ENCODE measurements around the gene CCDC77. TPM values are rescaled to one million over a fixed set of nuclear protein-coding genes. Genes with fewer than 3 reads are reported as not detected.
A peak's percentile ranks its signal among the peaks of the same experiment; 100 is the strongest.
"Not testable (repeated sequence)": the region's sequence is repeated elsewhere in the genome, so short reads cannot be mapped to it uniquely, and the experiment has no call there.

Gene CCDC77
- total RNA-seq, 1 donor from 2014 or later, result 17.1 TPM

DNA sequence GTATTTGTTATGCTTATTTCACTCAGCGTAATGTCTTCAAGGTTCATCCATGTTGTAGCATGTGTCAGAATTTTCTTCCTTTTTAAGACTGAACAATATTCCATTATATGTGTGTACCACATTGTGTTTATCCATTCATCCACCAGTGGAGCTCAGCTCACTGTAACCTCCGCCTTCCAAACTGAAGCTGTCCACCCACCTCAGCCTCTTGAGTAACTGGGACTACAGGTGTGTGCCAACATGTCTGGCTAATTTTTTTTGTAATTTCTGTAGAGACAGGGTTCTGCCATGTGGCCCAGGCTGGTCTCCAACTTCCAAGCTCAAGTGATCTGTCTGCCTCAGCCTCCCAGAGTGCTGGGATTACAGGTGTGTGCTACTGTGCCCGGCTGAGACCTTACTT, 21.1 kb downstream of the CCDC77 start:
- H3K4me1 Mint-ChIP-seq (ENCODE audit: low read depth, unreplicated experiment), result no peaks in the 10 kb centered on the region
- no peaks in the 10 kb centered on the region for H3K9me3 Mint-ChIP-seq (ENCODE audit: unreplicated experiment)
- H3K27ac Mint-ChIP-seq (ENCODE audit: unreplicated experiment), result no peak overlapping the region
- TF ChIP-seq, protein P1, sequence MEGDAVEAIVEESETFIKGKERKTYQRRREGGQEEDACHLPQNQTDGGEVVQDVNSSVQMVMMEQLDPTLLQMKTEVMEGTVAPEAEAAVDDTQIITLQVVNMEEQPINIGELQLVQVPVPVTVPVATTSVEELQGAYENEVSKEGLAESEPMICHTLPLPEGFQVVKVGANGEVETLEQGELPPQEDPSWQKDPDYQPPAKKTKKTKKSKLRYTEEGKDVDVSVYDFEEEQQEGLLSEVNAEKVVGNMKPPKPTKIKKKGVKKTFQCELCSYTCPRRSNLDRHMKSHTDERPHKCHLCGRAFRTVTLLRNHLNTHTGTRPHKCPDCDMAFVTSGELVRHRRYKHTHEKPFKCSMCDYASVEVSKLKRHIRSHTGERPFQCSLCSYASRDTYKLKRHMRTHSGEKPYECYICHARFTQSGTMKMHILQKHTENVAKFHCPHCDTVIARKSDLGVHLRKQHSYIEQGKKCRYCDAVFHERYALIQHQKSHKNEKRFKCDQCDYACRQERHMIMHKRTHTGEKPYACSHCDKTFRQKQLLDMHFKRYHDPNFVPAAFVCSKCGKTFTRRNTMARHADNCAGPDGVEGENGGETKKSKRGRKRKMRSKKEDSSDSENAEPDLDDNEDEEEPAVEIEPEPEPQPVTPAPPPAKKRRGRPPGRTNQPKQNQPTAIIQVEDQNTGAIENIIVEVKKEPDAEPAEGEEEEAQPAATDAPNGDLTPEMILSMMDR (IDR thresholded peaks at IDR 0.05; ENCODE audit: partially characterized antibody, unreplicated experiment), result no peak
- no peak for DNase-seq
- H3K4me3 Mint-ChIP-seq (ENCODE audit: unreplicated experiment), result no peak overlapping the region
- no peaks in the 10 kb centered on the region for H3K27me3 Mint-ChIP-seq (ENCODE audit: unreplicated experiment)
- H3K36me3 Mint-ChIP-seq (ENCODE audit: unreplicated experiment), result no peaks in the 10 kb centered on the region

DNA sequence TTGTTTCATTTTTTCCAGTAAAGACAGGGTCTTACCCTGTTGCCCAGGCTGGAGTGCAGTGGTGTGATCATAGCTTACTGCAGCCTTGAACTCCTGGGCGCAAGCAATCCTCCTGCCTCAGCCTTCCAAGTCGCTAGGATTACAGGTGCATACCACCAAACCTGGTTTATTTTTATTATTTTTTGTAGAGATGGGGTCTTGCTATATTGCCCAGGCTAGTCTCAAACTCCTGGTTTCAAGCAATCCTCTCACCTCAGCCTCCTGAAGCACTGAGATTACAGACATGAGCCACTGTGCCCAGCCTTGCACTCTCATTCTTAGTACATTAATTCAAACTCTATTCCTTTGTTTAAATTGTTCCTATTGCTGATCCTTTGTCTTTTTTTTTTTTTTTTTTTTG, 34.3 kb downstream of the CCDC77 start:
- not testable (repeated sequence) for H3K9me3 Mint-ChIP-seq (ENCODE audit: unreplicated experiment); H3K36me3 Mint-ChIP-seq (ENCODE audit: unreplicated experiment); H3K27ac Mint-ChIP-seq (ENCODE audit: unreplicated experiment); H3K4me1 Mint-ChIP-seq (ENCODE audit: low read depth, unreplicated experiment); DNase-seq; H3K4me3 Mint-ChIP-seq (ENCODE audit: unreplicated experiment); H3K27me3 Mint-ChIP-seq (ENCODE audit: unreplicated experiment)

DNA sequence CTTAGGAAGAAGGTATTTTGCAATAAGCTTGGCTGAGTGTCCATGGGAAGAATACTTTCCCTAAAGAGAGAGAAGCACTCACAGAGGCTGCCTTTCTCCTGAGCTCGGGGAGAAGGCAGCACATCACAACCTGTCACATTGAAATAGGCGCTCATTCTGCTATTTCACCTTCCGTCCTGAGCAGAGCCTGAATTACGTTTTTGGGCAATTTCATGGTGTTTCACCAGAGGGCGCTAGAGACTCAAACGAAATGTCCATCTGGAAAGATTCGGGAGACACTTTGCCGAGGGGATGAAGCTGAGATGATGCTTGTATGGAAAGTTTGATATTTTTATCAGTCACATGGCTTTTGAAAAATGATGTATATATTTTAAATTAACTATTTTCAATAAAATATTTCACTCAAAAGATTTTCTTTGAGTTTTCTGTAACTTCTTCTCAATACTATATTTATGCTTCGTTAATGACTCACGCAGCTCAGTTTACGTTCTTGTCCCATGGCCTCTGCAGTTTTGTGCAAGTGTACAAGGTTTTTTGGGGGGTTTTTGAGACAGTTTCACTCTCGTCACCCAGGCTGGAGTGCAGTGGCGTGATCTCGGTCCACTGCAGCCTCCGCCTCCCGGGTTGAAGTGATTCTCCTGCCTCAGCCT, 40.9 kb downstream of the CCDC77 start:
- Mint-ChIP-seq H3K4me1 (ENCODE audit: low read depth, unreplicated experiment) (no peaks in the 10 kb centered on the region), H3K27me3 (ENCODE audit: unreplicated experiment) (no peaks in the 10 kb centered on the region), H3K27ac (ENCODE audit: unreplicated experiment) (no peak overlapping the region), H3K9me3 (ENCODE audit: unreplicated experiment) (no peaks in the 10 kb centered on the region), H3K4me3 (ENCODE audit: unreplicated experiment) (no peak overlapping the region), H3K36me3 (ENCODE audit: unreplicated experiment) (no peaks in the 10 kb centered on the region)
- peak; percentile 67 for DNase-seq
- TF ChIP-seq, protein P1 (IDR thresholded peaks at IDR 0.05; ENCODE audit: partially characterized antibody, unreplicated experiment), result peak; percentile 84

DNA sequence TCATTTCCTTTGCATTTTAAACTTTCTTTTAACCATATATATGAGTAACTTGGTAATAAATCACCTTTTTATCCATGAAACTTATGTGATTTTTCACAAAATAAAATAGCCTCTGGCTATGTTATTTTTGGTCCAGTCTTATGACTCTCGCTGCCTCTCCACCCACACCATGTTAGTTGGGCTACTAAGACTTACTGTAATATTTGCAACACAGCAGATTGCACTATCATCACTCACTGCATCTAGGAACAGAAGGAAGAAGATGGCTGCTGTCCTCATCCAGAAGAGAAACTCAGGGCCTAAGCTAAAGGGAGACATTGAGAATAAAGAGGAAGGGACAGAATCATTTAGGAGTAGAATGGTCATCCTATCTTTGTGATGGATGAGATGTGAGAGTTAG, 45.7 kb downstream of the CCDC77 start:
- H3K4me3 Mint-ChIP-seq (ENCODE audit: unreplicated experiment), result no peak overlapping the region
- no peaks in the 10 kb centered on the region for H3K9me3 Mint-ChIP-seq (ENCODE audit: unreplicated experiment)
- no peak overlapping the region for H3K27ac Mint-ChIP-seq (ENCODE audit: unreplicated experiment)
- TF ChIP-seq, protein P1 (IDR thresholded peaks at IDR 0.05; ENCODE audit: partially characterized antibody, unreplicated experiment), result no peak
- H3K36me3 Mint-ChIP-seq (ENCODE audit: unreplicated experiment), result no peaks in the 10 kb centered on the region
- no peaks in the 10 kb centered on the region for H3K4me1 Mint-ChIP-seq (ENCODE audit: low read depth, unreplicated experiment)
- DNase-seq, result no peak
- H3K27me3 Mint-ChIP-seq (ENCODE audit: unreplicated experiment), result no peaks in the 10 kb centered on the region

DNA sequence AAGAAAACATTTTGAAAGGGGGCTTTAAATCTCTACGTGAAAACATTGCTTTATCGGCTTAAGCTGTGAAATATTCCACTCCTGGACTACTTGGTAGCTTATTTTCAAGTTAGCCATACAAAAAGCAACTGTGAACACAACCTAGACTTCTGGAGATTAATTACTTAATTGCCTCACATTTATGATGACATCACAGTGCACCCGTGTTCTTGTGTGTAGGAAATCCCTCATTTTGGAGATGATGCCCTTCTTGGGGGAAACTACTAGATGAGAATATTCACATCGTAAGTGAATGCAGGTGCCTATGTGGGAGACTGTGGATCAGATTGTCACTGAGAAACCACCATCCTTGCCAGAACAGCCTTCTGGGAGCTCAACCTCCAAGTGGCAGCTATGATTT, 47.8 kb downstream of the CCDC77 start:
- H3K9me3 Mint-ChIP-seq (ENCODE audit: unreplicated experiment), result peaks cover 2% of the 10 kb centered on the region
- H3K4me1 Mint-ChIP-seq (ENCODE audit: low read depth, unreplicated experiment), result no peaks in the 10 kb centered on the region
- H3K27ac Mint-ChIP-seq (ENCODE audit: unreplicated experiment), result no peak overlapping the region
- H3K36me3 Mint-ChIP-seq (ENCODE audit: unreplicated experiment), result no peaks in the 10 kb centered on the region
- DNase-seq, result no peak
- H3K27me3 Mint-ChIP-seq (ENCODE audit: unreplicated experiment), result peaks cover 2% of the 10 kb centered on the region
- no peak overlapping the region for H3K4me3 Mint-ChIP-seq (ENCODE audit: unreplicated experiment)
- TF ChIP-seq, protein P1 (IDR thresholded peaks at IDR 0.05; ENCODE audit: partially characterized antibody, unreplicated experiment), result no peak
